ENCODE measurements around the gene MTERF1. TPM values are rescaled to one million over a fixed set of nuclear protein-coding genes. Genes with fewer than 3 reads are reported as not detected.
"Not testable (repeated sequence)": the region's sequence is repeated elsewhere in the genome, so short reads cannot be mapped to it uniquely, and the experiment has no call there.

Gene MTERF1
- total and polyA plus RNA-seq, 8 donors = 10.8 to 23.5 (median 18.4) TPM

GRCh38 chr7:91869661-91870060 lies 10.8 kb downstream of the MTERF1 start:
- H3K27me3 ChIP-seq = no peaks in the 10 kb centered on the region
- H3K4me1 ChIP-seq = no peaks in the 10 kb centered on the region
- intact Hi-C loops (cut with DNase I) = no loop called here
- TF ChIP-seq CTCF (IDR thresholded peaks at IDR 0.05) = no peak
- H3K9me3 ChIP-seq = no peaks in the 10 kb centered on the region
- no peak for ATAC-seq
- H3K4me3 ChIP-seq = no peak overlapping the region
- H3K36me3 ChIP-seq = peaks cover 0 to 11% of the 10 kb centered on the region in 2 donors
- no peak overlapping the region for H3K27ac ChIP-seq
- DNase-seq = no peak

- DNase-seq = peak in 2 of 4 donors; percentile 33 to 45
- Histone ChIP-seq H3K27ac (no peak overlapping the region), H3K4me1 (no peaks in the 10 kb centered on the region), H3K36me3 (no peaks in the 10 kb centered on the region), H3K27me3 (no peaks in the 10 kb centered on the region), H3K9me3 (no peaks in the 10 kb centered on the region), H3K4me3 (no peak overlapping the region)
- intact Hi-C loops (cut with DNase I) = no loop called here
- no peak for TF ChIP-seq CTCF (IDR thresholded peaks at IDR 0.05)
- no peak for ATAC-seq
Measured at GRCh38 chr7:91866599-91867148, 13.8 kb downstream of the MTERF1 start.

- Histone ChIP-seq H3K27me3 (no peaks in the 10 kb centered on the region), H3K36me3 (no peaks in the 10 kb centered on the region), H3K9me3 (no peaks in the 10 kb centered on the region), H3K4me1 (no peaks in the 10 kb centered on the region), H3K4me3 (no peak overlapping the region), H3K27ac (no peak overlapping the region)
- TF ChIP-seq CTCF (IDR thresholded peaks at IDR 0.05) = no peak
- ATAC-seq (no peak), DNase-seq (peak in 2 of 4 donors; percentile 24 to 53)
- intact Hi-C loops (cut with DNase I) = no loop called here
Measured at GRCh38 chr7:91865511-91865910, 15.0 kb downstream of the MTERF1 start.

- H3K27me3 ChIP-seq; ATAC-seq; DNase-seq; H3K4me1 ChIP-seq; H3K9me3 ChIP-seq; intact Hi-C loops (cut with DNase I); H3K36me3 ChIP-seq; H3K27ac ChIP-seq; H3K4me3 ChIP-seq: not testable (repeated sequence)
Measured at GRCh38 chr7:91864604-91865003, 15.9 kb downstream of the MTERF1 start.

GRCh38 chr7:91864070-91864469 lies 16.4 kb downstream of the MTERF1 start:
- no peaks in the 10 kb centered on the region for H3K27me3 ChIP-seq

More at GRCh38 chr7:91864070-91864469, 16.4 kb downstream of the MTERF1 start:
- no peak for DNase-seq
- Histone ChIP-seq H3K36me3 (no peaks in the 10 kb centered on the region), H3K27ac (no peak overlapping the region), H3K4me3 (no peak overlapping the region), H3K4me1 (no peaks in the 10 kb centered on the region), H3K9me3 (no peaks in the 10 kb centered on the region)
- intact Hi-C loops (cut with DNase I) = no loop called here
- TF ChIP-seq CTCF (IDR thresholded peaks at IDR 0.05) = no peak
- no peak for ATAC-seq

Data from left lung (tissue), 10 donors.